Astrocyte (in vitro differentiated cells and primary cell): ENCODE results near the gene KLHDC9. TPM values are rescaled to one million over a fixed set of nuclear protein-coding genes. Genes with fewer than 3 reads are reported as not detected.
A peak's percentile ranks its signal among the peaks of the same experiment; 100 is the strongest.

Experiments
- DNase-seq: peaks from one replicate; pipeline ENCODE4 v3.0.0-alpha.2; 2010; ENCODE audit warnings: low read depth
- FAIRE-seq: peaks from 2 replicates; lab custom pipeline; 2011; peaks lifted over from hg19 to GRCh38; lab: Jason Lieb, UNC
- H2AFZ ChIP-seq: 2 replicates; pipeline ENCODE4 v1.6.0; 2012; ENCODE audit warnings: low read depth, low read length, inconsistent platforms
- H3K27ac ChIP-seq: 2 replicates; pipeline ENCODE4 v1.5.1; 2011; ENCODE audit warnings: low read depth, low read length, inconsistent platforms
- H3K27me3 ChIP-seq: 2 replicates; pipeline ENCODE4 v1.6.0; 2011; ENCODE audit warnings: low read length, inconsistent platforms; ENCODE audit not compliant: insufficient read depth
- H3K36me3 ChIP-seq: 2 replicates; pipeline ENCODE4 v1.5.1; 2011; ENCODE audit warnings: low read length, inconsistent platforms; ENCODE audit not compliant: insufficient read depth
- H3K4me1 ChIP-seq: 2 replicates; pipeline ENCODE4 v1.5.1; 2011; ENCODE audit warnings: low read length, inconsistent platforms; ENCODE audit not compliant: insufficient read depth
- H3K4me2 ChIP-seq: 2 replicates; pipeline ENCODE4 v1.6.0; 2012; ENCODE audit warnings: low read length, inconsistent platforms
- H3K4me3 ChIP-seq: 2 replicates; pipeline ENCODE4 v1.5.1; 2011; ENCODE audit warnings: low read depth, mild to moderate bottlenecking, low read length, inconsistent platforms; ENCODE audit not compliant: insufficient read depth
- H3K79me2 ChIP-seq: 2 replicates; pipeline ENCODE4 v1.6.0; 2012; ENCODE audit warnings: mild to moderate bottlenecking, low read length, inconsistent platforms; ENCODE audit not compliant: insufficient read depth
- H3K9ac ChIP-seq: 2 replicates; pipeline ENCODE4 v1.6.0; 2012; ENCODE audit warnings: mild to moderate bottlenecking, low read length, inconsistent platforms
- H3K9me3 ChIP-seq: 2 replicates; pipeline ENCODE4 v1.5.1; 2012; ENCODE audit warnings: low read depth, mild to moderate bottlenecking, low read length, inconsistent platforms; ENCODE audit not compliant: insufficient read depth
- H4K20me1 ChIP-seq: 2 replicates; pipeline ENCODE4 v1.6.0; 2012; ENCODE audit warnings: low read length, inconsistent platforms; ENCODE audit not compliant: insufficient read depth
- H3K27ac Mint-ChIP-seq: one replicate; pipeline ENCODE4 v1.8.0; 2021; ENCODE audit warnings: mild to moderate bottlenecking, mixed read lengths; ENCODE audit not compliant: unreplicated experiment
- H3K27me3 Mint-ChIP-seq: one replicate; pipeline ENCODE4 v1.8.0; 2021; ENCODE audit warnings: low read depth, mixed read lengths; ENCODE audit not compliant: unreplicated experiment
- H3K36me3 Mint-ChIP-seq: one replicate; pipeline ENCODE4 v1.8.0; 2021; ENCODE audit warnings: low read depth, mixed read lengths; ENCODE audit not compliant: unreplicated experiment
- H3K4me1 Mint-ChIP-seq: one replicate; pipeline ENCODE4 v1.8.0; 2021; ENCODE audit warnings: low read depth, mixed read lengths; ENCODE audit not compliant: unreplicated experiment
- H3K4me3 Mint-ChIP-seq: one replicate; pipeline ENCODE4 v1.8.0; 2021; ENCODE audit warnings: mild to moderate bottlenecking, moderate library complexity, mixed read lengths; ENCODE audit not compliant: unreplicated experiment
- H3K9me3 Mint-ChIP-seq: one replicate; pipeline ENCODE4 v1.8.0; 2021; ENCODE audit warnings: mild to moderate bottlenecking, mixed read lengths; ENCODE audit not compliant: unreplicated experiment
- CTCF ChIP-seq: IDR thresholded peaks from 2 replicates; pipeline ENCODE4 v1.5.1; 2011; ENCODE audit warnings: low read depth, mild to moderate bottlenecking, inconsistent platforms, low read length, moderate library complexity; ENCODE audit not compliant: insufficient read depth
- EZH2 ChIP-seq: IDR thresholded peaks from 2 replicates; pipeline ENCODE4 v1.6.1; 2012; ENCODE audit warnings: mild to moderate bottlenecking, low read length, inconsistent platforms; ENCODE audit not compliant: insufficient read depth
- total RNA-seq: library from RNA; stranded (reverse); gene quantifications from 2 replicates; pipeline ENCODE4 v1.2.1, GENCODE V29; 2021

KLHDC9 gene
- total RNA-seq, 1 donor from 2014 or later: 1.5 TPM

DNA sequence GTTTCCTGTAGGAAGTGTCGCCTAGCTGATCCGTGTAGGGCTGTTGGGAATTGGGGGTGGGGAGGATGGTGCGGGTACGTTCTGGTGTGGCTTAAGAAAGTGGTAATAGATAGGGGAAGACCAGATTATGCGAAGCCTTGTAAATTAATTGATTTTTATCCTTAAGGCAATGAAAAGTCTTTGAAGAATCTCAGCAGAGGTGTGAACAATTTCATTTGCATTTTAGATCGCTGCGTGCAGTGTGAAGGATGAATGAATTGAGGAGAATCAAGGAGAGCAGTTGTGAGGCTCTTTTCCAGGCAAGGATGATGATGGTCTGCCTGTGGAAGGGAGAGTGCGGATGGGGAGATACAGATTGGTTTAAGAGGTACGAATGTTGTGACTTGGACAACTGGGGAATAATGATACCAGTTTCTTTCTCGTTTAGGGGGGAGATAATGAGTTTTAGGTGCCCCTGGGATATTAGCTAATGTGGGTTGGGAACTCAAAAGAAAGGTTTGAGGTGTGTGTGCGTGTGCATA lies 35.1 kb downstream of the KLHDC9 start:
- H3K79me2 ChIP-seq: peaks cover 60% of the 10 kb centered on the region

DNA sequence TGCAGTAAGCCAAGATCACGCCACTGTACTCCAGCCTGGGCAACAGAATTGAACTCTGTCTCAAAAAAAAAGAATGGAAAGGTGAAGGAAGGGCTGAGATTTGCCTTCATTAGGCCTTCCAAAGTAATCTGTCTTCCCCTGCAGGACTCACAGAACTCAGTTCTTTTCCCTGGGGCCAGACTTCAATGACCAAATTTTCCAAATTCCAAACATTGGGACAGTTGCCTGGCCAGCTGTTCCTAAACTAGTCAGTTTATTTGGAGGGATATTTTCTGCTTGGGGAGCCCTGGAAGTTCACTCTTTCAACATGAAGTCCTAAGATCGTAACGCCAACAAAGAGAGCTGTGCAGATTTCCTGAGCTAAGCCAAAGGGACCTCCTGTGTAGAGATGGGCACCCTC lies 39.7 kb downstream of the KLHDC9 start:
- no peaks in the 10 kb centered on the region for H3K9me3 ChIP-seq
- no peak overlapping the region for H3K4me2 ChIP-seq
- H3K36me3 ChIP-seq: no peaks in the 10 kb centered on the region
- FAIRE-seq (no peak), DNase-seq (no peak)
- no peak overlapping the region for H3K27ac Mint-ChIP-seq
- no peak overlapping the region for H3K27ac ChIP-seq
- H3K4me3 Mint-ChIP-seq: no peak overlapping the region
- H3K36me3 Mint-ChIP-seq: no peaks in the 10 kb centered on the region
- no peaks in the 10 kb centered on the region for H3K4me1 Mint-ChIP-seq
- H3K27me3 Mint-ChIP-seq: no peaks in the 10 kb centered on the region
- no peaks in the 10 kb centered on the region for H3K4me1 ChIP-seq
- H4K20me1 ChIP-seq: peaks cover 4% of the 10 kb centered on the region
- no peak overlapping the region for H3K4me3 ChIP-seq
- no peak overlapping the region for H2AFZ ChIP-seq
- H3K27me3 ChIP-seq: no peaks in the 10 kb centered on the region
- no peak for TF ChIP-seq CTCF
- no peak for TF ChIP-seq EZH2
- no peaks in the 10 kb centered on the region for H3K9me3 Mint-ChIP-seq
- no peak overlapping the region for H3K9ac ChIP-seq
- H3K79me2 ChIP-seq: peaks cover 21% of the 10 kb centered on the region

More for the DNA sequence above, 35.1 kb downstream of the KLHDC9 start:
- Histone ChIP-seq H3K27me3 (no peaks in the 10 kb centered on the region), H3K4me1 (peaks cover 5% of the 10 kb centered on the region), H3K27ac (peak overlapping the region; percentile 91), H2AFZ (peak overlapping the region; percentile 88), H3K4me3 (peak overlapping the region; percentile 93), H4K20me1 (peaks cover 37% of the 10 kb centered on the region), H3K9ac (peak overlapping the region; percentile 94), H3K9me3 (no peaks in the 10 kb centered on the region), H3K4me2 (peak overlapping the region; percentile 100), H3K36me3 (peaks cover 10% of the 10 kb centered on the region)
- H3K4me1 Mint-ChIP-seq: peaks cover 19% of the 10 kb centered on the region
- H3K9me3 Mint-ChIP-seq: no peaks in the 10 kb centered on the region
- H3K27me3 Mint-ChIP-seq: no peaks in the 10 kb centered on the region
- TF ChIP-seq CTCF: no peak
- no peak for TF ChIP-seq EZH2
- FAIRE-seq (no peak), DNase-seq (no peak)
- H3K36me3 Mint-ChIP-seq: peaks cover 9% of the 10 kb centered on the region
- no peak overlapping the region for H3K4me3 Mint-ChIP-seq
- no peak overlapping the region for H3K27ac Mint-ChIP-seq

DNA sequence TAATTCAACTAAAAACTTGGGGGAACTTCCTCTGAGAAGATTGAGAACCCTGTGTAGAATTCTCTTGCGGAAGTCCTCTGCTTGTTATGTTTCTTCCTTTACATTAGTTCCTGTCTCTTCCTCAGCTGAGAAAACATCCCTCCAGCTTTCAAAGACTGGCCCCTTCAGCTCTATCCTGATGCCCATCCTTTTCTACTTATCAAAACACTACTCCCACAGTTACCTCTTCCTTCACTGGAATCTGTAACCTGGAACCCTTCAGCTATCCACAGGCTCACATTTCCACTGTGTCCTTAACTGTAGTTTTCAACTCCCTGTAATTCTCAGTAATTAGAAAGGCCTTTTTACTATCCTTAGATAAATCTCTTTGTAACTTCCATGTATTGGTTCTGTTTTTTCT lies 40.3 kb downstream of the KLHDC9 start:
- H3K36me3 ChIP-seq: no peaks in the 10 kb centered on the region
- Mint-ChIP-seq H3K9me3 (no peaks in the 10 kb centered on the region), H3K27ac (no peak overlapping the region), H3K4me1 (no peaks in the 10 kb centered on the region), H3K27me3 (no peaks in the 10 kb centered on the region), H3K4me3 (no peak overlapping the region), H3K36me3 (no peaks in the 10 kb centered on the region)
- TF ChIP-seq CTCF (no peak), EZH2 (no peak)
- H3K4me2 ChIP-seq: no peak overlapping the region
- no peak overlapping the region for H3K4me3 ChIP-seq
- no peak for DNase-seq
- no peak for FAIRE-seq
- no peak overlapping the region for H3K27ac ChIP-seq
- H3K27me3 ChIP-seq: no peaks in the 10 kb centered on the region
- H2AFZ ChIP-seq: no peak overlapping the region
- H3K9ac ChIP-seq: no peak overlapping the region
- peaks cover 4% of the 10 kb centered on the region for H4K20me1 ChIP-seq
- H3K4me1 ChIP-seq: no peaks in the 10 kb centered on the region
- no peaks in the 10 kb centered on the region for H3K9me3 ChIP-seq
- peaks cover 19% of the 10 kb centered on the region for H3K79me2 ChIP-seq
